ENCODE data around the gene SPATA24.
"Not testable (repeated sequence)": the region's sequence is repeated elsewhere in the genome, so short reads cannot be mapped to it uniquely, and the experiment has no call there.

SPATA24 gene

GRCh38 chr5:139394123-139394653 lies 9.7 kb downstream of the SPATA24 start:
- DNase-seq, result no peak

GRCh38 chr5:139393497-139394122 lies 10.3 kb downstream of the SPATA24 start:
- DNase-seq, result no peak

GRCh38 chr5:139392678-139393496 lies 11.0 kb downstream of the SPATA24 start:
- DNase-seq, result no peak

- DNase-seq, result no peak
These were observed 11.6 kb downstream of the SPATA24 start for GRCh38 chr5:139392324-139392677.

- no peak for DNase-seq
These were observed 12.1 kb downstream of the SPATA24 start for GRCh38 chr5:139391570-139392323.

GRCh38 chr5:139390639-139391569 lies 13.0 kb downstream of the SPATA24 start:
- DNase-seq, result no peak

- no peak for DNase-seq
These were observed 13.9 kb downstream of the SPATA24 start, which contains the start of gene MZB1 for GRCh38 chr5:139389701-139390638. Gene MZB1, minus strand, starts transcription at chr5:139389913. Its CDS starts 57 bp downstream, at chr5:139389856.

GRCh38 chr5:139388198-139388821 lies 15.6 kb downstream of the SPATA24 start:
- no peak for DNase-seq

- DNase-seq, result no peak
These were observed 16.2 kb downstream of the SPATA24 start for GRCh38 chr5:139387611-139388197.

- not testable (repeated sequence) for DNase-seq
These were observed 16.9 kb downstream of the SPATA24 start for GRCh38 chr5:139386956-139387355.

GRCh38 chr5:139386050-139386438 lies 17.8 kb downstream of the SPATA24 start:
- no peak for DNase-seq

- DNase-seq, result no peak
These were observed 18.5 kb downstream of the SPATA24 start for GRCh38 chr5:139385061-139386049.

- DNase-seq, result no peak
These were observed 19.3 kb downstream of the SPATA24 start for GRCh38 chr5:139384591-139385051.

GRCh38 chr5:139383993-139384590 lies 19.8 kb downstream of the SPATA24 start:
- DNase-seq, result no peak

GRCh38 chr5:139383275-139383992 lies 20.5 kb downstream of the SPATA24 start, which contains the start of gene SLC23A1:
Gene SLC23A1, minus strand, starts transcription at chr5:139383297. Its CDS starts 44 bp downstream, at chr5:139383253.
- no peak for DNase-seq

GRCh38 chr5:139382807-139383206 lies 21.1 kb downstream of the SPATA24 start:
- no peak for DNase-seq
